Activated naive CD8-positive, alpha-beta T cell (primary cell): ENCODE results near the gene TMEM161A.
A peak's percentile ranks its signal among the peaks of the same experiment; 100 is the strongest.
"Not testable (repeated sequence)": the region's sequence is repeated elsewhere in the genome, so short reads cannot be mapped to it uniquely, and the experiment has no call there.

Experiments
- H3K27ac Mint-ChIP-seq: one replicate; pipeline ENCODE4 v1.8.0; 2021; ENCODE audit warnings: mixed read lengths
- H3K27me3 Mint-ChIP-seq: one replicate; pipeline ENCODE4 v1.8.0; 2021; ENCODE audit warnings: mixed read lengths
- H3K36me3 Mint-ChIP-seq: one replicate; pipeline ENCODE4 v1.8.0; 2021; ENCODE audit warnings: mixed read lengths
- H3K4me1 Mint-ChIP-seq: one replicate; pipeline ENCODE4 v1.8.0; 2021; ENCODE audit warnings: low read depth, mixed read lengths
- H3K4me3 Mint-ChIP-seq: one replicate; pipeline ENCODE4 v1.8.0; 2021; ENCODE audit warnings: mild to moderate bottlenecking, mixed read lengths
- H3K9me3 Mint-ChIP-seq: one replicate; pipeline ENCODE4 v1.8.0; 2021; ENCODE audit warnings: low read depth, mixed read lengths

Gene TMEM161A

DNA sequence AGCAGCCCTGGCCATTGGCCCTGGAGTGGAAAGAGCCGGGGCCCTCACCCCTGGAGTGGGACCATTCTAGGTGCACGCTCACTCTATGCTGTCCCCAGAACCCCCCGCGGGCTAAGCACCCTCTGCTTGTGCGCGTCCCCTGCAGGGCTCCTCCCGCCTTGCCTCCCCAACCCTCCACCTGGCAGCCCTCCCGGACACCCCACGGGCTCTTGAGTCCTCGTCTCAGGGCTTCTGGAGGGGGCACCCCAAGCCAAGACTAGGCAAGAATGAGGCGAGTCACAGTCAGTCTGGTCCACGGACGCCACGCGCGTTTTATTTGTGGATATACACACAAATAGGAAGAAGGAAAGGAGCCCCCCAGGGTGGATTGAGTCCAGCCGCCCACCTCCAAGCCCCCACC, 7.0 kb upstream of the TMEM161A start:
- Mint-ChIP-seq H3K4me3 (no peak overlapping the region), H3K36me3 (no peaks in the 10 kb centered on the region), H3K4me1 (no peaks in the 10 kb centered on the region), H3K27me3 (no peaks in the 10 kb centered on the region), H3K9me3 (no peaks in the 10 kb centered on the region), H3K27ac (no peak overlapping the region)

DNA sequence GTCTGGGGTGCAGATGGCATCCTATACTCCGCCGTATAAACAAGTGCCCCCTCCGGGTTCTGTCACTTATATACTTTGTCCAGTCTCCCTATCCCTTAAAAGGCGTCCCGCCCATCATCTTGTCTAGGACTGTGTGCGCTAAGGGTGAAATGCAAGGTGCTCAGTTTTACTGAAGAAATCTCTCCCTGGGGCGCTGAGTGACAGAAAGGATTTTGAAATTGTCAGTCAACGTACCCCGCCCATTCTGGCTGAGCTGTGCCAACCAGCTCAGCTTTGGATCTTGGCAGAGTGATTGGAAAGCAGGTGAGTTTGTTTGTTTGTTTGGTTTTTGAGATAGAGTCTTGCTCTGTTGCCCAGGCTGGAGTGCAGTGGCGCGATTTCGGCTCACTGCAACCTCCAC, 4.1 kb upstream of the TMEM161A start:
- H3K36me3 Mint-ChIP-seq: no peaks in the 10 kb centered on the region
- no peaks in the 10 kb centered on the region for H3K9me3 Mint-ChIP-seq
- peaks cover 12% of the 10 kb centered on the region for H3K4me1 Mint-ChIP-seq
- no peak overlapping the region for H3K27ac Mint-ChIP-seq
- H3K27me3 Mint-ChIP-seq: no peaks in the 10 kb centered on the region
- H3K4me3 Mint-ChIP-seq: no peak overlapping the region

DNA sequence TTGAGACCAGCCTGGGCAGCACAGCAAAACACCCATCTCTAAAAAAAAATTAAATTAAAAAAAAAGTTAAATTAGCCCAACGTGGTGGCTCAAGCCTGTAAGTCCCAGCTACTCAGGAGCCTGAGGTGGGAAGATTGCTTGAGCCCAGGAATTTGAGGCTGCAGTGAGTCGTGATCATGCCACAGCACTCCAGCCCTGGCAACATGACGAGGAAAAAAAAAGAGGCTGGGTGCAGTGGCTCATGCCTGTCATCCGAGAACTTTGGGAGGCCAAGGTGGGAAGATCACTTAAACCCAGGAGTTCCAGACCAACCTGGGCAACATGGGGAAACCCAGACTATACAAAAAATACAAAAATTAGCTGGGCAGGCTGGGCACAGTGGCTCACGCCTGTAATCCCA, 2.2 kb upstream of the TMEM161A start:
- H3K9me3 Mint-ChIP-seq: no peaks in the 10 kb centered on the region
- no peak overlapping the region for H3K27ac Mint-ChIP-seq
- H3K27me3 Mint-ChIP-seq: no peaks in the 10 kb centered on the region
- H3K4me1 Mint-ChIP-seq: peaks cover 17% of the 10 kb centered on the region
- H3K4me3 Mint-ChIP-seq: no peak overlapping the region
- no peaks in the 10 kb centered on the region for H3K36me3 Mint-ChIP-seq

DNA sequence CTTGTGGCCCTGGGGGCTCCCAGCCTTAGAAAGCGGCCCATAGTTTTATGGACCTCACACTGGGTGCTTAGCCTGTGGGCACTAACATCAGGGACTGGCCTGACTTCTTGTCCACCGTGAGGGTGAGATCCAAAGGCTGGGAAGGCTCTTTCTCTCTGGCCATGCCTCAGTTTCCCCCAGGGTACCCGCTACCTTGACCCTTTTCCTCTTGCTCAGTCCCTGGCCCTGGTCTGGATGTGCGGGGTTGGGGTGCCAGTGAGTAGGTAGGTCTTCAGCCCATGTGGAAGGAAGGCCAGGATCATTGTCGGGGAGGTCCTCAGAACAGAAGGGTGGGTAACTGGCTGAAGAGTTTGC, 1.6 kb upstream of the TMEM161A start:
- H3K4me1 Mint-ChIP-seq: peaks cover 20% of the 10 kb centered on the region
- H3K9me3 Mint-ChIP-seq: no peaks in the 10 kb centered on the region
- no peaks in the 10 kb centered on the region for H3K36me3 Mint-ChIP-seq
- no peak overlapping the region for H3K4me3 Mint-ChIP-seq
- H3K27ac Mint-ChIP-seq: no peak overlapping the region
- no peaks in the 10 kb centered on the region for H3K27me3 Mint-ChIP-seq

DNA sequence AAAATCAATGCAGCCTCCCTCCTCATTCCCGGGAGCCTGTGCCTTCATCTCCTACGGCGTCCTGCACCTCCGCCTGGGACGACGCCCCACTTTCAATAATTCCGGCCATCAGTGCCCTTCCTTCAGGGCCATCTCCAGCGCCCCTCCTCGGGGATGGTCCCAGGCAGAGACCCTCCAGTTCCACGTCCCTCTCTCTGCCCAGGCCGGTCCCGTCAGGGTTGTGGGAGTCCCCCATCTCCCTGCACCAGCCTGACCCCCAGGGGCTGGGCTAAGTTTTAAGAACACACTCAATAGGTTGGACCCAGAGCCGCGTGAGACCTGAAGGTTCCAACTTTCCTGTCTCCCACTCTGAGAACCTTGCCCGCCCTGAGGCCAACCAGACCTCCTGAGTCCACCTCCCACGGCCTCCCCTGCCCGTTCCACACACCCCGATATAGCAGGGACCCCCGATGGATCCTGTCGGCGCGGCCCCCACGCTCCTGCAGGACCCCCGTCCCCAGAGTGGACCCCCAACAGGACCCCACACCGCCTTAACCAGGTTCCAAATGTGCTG, 646 bp downstream of the TMEM161A start:
- Mint-ChIP-seq H3K27ac (peak overlapping the region; percentile 96), H3K4me3 (peak overlapping the region; percentile 92), H3K27me3 (no peaks in the 10 kb centered on the region), H3K36me3 (no peaks in the 10 kb centered on the region), H3K4me1 (peaks cover 22% of the 10 kb centered on the region), H3K9me3 (no peaks in the 10 kb centered on the region)

DNA sequence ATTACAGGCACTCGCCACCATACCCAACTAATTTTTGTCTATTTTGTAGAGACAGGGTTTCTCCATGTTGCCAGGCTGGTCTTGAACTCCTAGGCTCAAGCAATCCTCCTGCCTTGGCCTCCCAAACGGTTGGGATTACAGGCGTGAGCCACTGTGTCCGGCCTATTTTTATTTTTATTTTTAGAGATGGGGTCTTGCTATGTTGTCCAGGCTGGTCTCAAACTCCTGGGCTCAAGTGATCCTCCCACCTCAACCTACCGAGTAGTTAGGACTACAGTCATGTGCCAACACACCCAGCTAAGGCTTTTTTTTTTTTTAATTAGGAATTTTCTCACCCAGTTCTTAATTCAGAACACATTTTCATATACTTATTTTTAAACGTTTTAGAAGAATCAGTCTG, 2.6 kb downstream of the TMEM161A start:
- H3K27me3 Mint-ChIP-seq, H3K9me3 Mint-ChIP-seq, H3K4me3 Mint-ChIP-seq, H3K27ac Mint-ChIP-seq, H3K36me3 Mint-ChIP-seq: not testable (repeated sequence)
- peaks cover 22% of the 10 kb centered on the region for H3K4me1 Mint-ChIP-seq

DNA sequence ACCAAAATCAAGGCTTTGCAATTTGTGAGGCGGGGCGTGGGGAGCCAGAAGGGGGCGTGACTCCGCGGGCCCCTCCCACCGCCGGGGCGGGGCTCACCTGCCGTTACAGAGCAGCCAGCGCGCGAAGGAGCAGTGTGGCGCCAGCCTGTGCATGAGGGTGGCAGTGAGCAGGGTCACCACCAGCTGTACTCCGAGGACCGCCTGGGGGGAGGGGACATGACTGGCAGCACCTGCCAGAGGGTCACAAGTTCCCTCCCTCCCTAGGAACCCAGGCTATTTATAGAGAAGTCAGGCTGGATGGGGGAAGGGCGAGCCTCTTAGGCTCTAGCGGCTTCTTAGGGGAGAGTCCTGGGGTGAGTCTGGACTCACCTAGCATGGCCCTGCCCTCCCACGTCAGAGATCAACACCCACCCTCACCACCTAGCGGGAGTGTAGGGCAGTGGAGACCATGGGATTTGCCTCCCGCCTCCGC, 3.6 kb downstream of the TMEM161A start:
- H3K36me3 Mint-ChIP-seq: peaks cover 4% of the 10 kb centered on the region
- H3K4me1 Mint-ChIP-seq: peaks cover 22% of the 10 kb centered on the region
- no peak overlapping the region for H3K27ac Mint-ChIP-seq
- H3K27me3 Mint-ChIP-seq: no peaks in the 10 kb centered on the region
- H3K4me3 Mint-ChIP-seq: no peak overlapping the region
- H3K9me3 Mint-ChIP-seq: no peaks in the 10 kb centered on the region

DNA sequence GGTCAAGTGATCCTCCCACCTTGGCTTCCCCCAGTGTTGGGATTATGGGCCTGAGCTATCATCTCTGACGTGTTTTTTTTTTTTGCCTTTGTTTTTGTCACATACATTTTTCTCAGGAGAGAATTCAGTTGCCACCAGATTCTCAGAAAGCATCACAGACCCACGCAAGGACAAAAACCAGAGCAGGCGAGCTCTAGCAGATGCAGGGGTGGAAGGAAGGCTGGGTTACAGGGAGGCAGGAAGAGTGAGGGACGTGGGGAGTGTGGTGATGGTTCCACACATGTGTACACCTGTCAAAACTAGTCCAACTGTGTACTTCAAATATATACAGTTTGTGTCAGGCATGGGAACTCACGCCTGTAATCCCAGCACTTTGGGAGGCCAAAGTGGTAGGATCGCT, 4.3 kb downstream of the TMEM161A start:
- H3K9me3 Mint-ChIP-seq: no peaks in the 10 kb centered on the region
- H3K27ac Mint-ChIP-seq: no peak overlapping the region
- peaks cover 22% of the 10 kb centered on the region for H3K4me1 Mint-ChIP-seq
- no peaks in the 10 kb centered on the region for H3K27me3 Mint-ChIP-seq
- H3K36me3 Mint-ChIP-seq: peaks cover 4% of the 10 kb centered on the region
- no peak overlapping the region for H3K4me3 Mint-ChIP-seq

DNA sequence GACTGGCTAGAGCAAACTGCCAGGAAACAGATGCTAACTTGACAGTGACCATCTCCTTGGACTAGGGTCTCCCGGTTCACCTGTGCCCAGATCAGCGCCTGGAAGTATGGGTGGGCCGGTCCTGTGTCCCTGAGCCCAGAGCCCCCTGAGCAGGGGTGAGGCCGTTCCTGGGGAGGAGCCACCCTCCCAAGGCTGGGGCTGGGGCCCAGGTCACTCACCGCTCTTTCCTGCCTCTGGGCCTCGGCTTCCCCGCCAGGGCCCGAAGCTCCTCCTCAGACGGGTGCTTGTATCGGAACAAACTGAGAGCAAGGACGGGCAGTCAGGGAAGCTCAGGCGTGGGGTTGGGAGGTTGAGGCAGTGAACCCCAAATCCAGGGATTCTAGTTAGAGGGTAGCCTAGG, 5.4 kb downstream of the TMEM161A start:
- Mint-ChIP-seq H3K9me3 (no peaks in the 10 kb centered on the region), H3K36me3 (peaks cover 8% of the 10 kb centered on the region), H3K4me1 (peaks cover 14% of the 10 kb centered on the region), H3K27me3 (no peaks in the 10 kb centered on the region), H3K4me3 (no peak overlapping the region), H3K27ac (no peak overlapping the region)

DNA sequence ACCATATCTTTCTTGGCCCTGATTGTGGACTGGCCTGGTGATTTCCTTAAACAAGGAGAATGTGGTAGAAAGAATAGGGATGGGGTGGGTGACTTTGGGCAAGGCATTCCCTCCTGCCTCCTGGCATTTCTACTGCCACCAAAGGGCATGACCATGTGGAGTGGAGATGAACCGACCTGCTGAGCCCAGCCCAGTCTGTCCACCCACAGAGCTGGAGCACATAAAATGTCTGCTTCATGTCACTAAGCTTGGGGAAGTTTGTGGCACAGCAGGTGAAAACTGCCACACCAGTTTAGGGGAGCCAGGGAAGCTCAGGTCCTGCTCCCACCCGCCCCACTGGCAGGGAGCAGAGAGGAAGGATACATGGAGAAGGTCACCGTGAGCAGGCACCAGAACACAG, 6.3 kb downstream of the TMEM161A start:
- H3K27me3 Mint-ChIP-seq: no peaks in the 10 kb centered on the region
- H3K36me3 Mint-ChIP-seq: peaks cover 9% of the 10 kb centered on the region
- no peak overlapping the region for H3K27ac Mint-ChIP-seq
- H3K4me1 Mint-ChIP-seq: peaks cover 7% of the 10 kb centered on the region
- H3K9me3 Mint-ChIP-seq: no peaks in the 10 kb centered on the region
- H3K4me3 Mint-ChIP-seq: no peak overlapping the region

DNA sequence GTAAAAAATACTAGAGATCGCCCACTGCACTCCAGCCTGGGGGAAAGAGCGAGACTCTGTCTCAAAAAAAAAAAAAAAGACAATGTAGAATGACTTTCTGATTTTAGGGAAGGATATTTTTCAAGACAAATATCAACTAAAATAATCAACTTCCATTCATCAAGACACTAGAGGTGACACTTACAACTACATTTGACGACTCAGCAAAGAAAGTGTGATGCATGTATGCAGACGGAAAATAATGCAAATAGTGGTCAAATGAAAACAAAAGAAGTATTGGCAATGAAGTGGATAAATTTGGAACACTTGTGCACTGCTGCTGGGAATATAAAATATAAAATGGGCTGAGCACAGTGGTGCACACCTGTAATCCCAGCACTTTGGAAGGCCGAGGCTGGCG, 12.2 kb downstream of the TMEM161A start:
- no peaks in the 10 kb centered on the region for H3K4me1 Mint-ChIP-seq
- H3K27me3 Mint-ChIP-seq: no peaks in the 10 kb centered on the region
- H3K36me3 Mint-ChIP-seq: peaks cover 20% of the 10 kb centered on the region
- H3K27ac Mint-ChIP-seq: no peak overlapping the region
- H3K9me3 Mint-ChIP-seq: peaks cover 7% of the 10 kb centered on the region
- H3K4me3 Mint-ChIP-seq: no peak overlapping the region

DNA sequence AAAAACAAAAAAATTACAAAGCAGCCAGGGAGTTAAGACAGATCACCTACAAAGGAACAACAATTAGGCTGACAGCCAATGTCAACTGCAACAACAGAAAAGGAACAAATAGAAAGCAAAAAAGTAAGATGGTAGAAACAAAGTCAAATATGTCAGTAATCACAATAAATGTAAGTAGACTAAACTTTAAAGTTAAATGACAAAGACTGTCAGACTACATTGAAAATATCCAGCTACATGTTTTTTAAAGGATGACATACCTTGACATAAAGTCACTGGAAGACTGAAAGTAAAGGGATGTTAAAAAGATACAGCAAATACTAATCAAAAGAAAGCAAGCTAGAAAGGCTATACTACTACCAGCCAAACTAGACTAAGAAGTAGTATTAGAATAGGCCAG, 14.9 kb downstream of the TMEM161A start:
- Mint-ChIP-seq H3K36me3 (peaks cover 16% of the 10 kb centered on the region), H3K9me3 (peaks cover 7% of the 10 kb centered on the region), H3K4me3 (no peak overlapping the region), H3K27me3 (no peaks in the 10 kb centered on the region), H3K27ac (no peak overlapping the region), H3K4me1 (no peaks in the 10 kb centered on the region)

DNA sequence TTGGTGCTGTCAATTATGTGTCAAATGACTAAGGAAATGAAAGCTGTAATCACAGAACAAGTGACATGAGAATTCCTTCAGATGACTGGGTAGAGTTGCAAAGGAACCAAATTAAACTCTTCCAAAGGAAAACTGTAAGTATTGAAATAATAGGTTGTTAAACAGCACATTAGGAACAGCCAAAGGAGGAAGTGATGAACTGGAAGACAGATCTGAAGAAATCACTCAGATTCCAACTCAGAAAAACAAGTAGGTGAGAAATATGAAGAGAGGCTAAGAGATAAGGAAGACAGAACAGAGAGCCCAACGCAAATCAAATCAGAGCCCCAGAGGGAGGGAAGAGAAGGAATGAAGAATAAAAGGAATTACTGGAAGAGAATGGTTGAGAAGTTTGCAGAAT, 15.4 kb downstream of the TMEM161A start:
- Mint-ChIP-seq H3K9me3 (peaks cover 7% of the 10 kb centered on the region), H3K4me1 (no peaks in the 10 kb centered on the region), H3K36me3 (peaks cover 15% of the 10 kb centered on the region), H3K27ac (no peak overlapping the region), H3K4me3 (no peak overlapping the region), H3K27me3 (no peaks in the 10 kb centered on the region)

DNA sequence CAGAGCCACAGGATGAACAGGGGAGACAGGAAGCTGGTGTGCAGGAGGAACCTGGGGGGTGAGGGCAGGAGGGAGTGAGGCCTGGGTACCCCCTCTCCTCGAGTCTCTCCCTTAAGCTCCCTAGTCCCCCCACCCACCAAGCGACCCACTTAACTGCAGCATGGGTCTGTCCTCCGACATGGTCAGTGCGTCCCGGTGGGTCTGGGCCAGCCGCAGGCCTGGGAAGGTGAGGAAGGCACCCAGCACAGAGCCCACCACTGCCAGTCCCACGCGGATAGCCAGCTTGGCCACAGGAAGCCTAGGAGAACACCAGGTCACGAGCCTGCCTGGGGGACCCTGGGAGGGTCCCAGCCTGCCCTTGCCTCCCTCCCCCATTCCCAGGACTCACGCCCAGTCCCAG, 16.9 kb downstream of the TMEM161A start:
- peaks cover 14% of the 10 kb centered on the region for H3K36me3 Mint-ChIP-seq
- H3K9me3 Mint-ChIP-seq: peaks cover 7% of the 10 kb centered on the region
- H3K4me3 Mint-ChIP-seq: no peak overlapping the region
- H3K27ac Mint-ChIP-seq: no peak overlapping the region
- H3K27me3 Mint-ChIP-seq: no peaks in the 10 kb centered on the region
- no peaks in the 10 kb centered on the region for H3K4me1 Mint-ChIP-seq

DNA sequence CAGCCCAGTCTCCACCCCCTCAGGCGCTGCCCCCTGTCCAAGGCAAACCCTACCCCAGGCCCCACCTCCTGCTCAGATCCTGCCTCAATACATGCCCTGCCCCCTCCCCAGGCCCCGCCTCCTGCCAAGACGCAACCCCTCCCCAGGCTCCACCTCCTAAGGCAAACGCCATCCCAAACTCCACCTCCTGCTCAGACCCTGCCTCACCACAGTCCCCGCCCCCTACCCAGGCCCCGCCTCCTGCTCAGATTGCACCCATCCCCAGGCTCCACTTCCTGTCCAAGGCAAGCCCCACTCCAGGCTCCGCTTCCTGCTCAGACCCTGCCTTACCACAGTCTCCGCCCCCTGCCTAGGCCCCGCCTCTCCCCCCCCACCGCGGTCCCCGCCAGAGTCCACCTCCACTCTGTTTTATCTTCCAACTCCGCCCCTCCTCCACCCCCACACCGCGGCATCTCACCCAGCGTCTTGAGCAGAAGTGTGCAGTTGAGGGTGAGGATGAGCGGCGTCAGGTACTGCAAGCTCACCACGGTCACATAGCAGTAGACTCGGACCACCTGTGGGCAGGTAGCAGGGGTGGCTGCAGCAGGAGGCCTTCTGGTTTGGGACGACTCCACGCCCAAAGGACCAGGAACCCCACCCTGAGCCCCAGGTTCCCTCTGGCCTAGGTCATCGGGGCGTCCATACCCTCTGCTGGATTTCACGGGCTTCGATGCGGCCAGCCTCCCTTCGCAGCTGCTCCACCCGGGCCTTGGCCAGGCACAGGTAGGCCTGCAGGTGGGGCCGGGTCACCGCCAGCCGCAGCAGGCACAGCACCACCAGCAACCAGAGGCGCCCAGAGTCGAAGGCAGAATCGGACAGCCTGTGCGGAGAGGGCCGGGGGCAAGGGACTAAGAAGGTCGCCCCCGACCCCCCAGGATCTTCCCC, 17.7 kb downstream of the TMEM161A start:
- peaks cover 14% of the 10 kb centered on the region for H3K36me3 Mint-ChIP-seq
- peaks cover 7% of the 10 kb centered on the region for H3K9me3 Mint-ChIP-seq
- no peaks in the 10 kb centered on the region for H3K4me1 Mint-ChIP-seq
- H3K4me3 Mint-ChIP-seq: no peak overlapping the region
- no peak overlapping the region for H3K27ac Mint-ChIP-seq
- H3K27me3 Mint-ChIP-seq: no peaks in the 10 kb centered on the region
